Fibroblast of lung (primary cell): Measurements from ENCODE around the gene GRM4. TPM values are rescaled to one million over a fixed set of nuclear protein-coding genes. Genes with fewer than 3 reads are reported as not detected.

Source experiments
- DNase-seq, 2 donors: peaks; one replicate each; pipeline versions ENCODE4 v3.0.0 to v3.0.0-alpha.2; 2010; ENCODE audit warnings: low read depth in 2 of 2
- H2AFZ ChIP-seq: 2 replicates; pipeline ENCODE4 v1.5.1; 2012; ENCODE audit warnings: low read length, control low read depth, inconsistent platforms
- H3K27ac ChIP-seq: 2 replicates; pipeline ENCODE4 v1.5.1; 2011; ENCODE audit warnings: low read length, control low read depth; ENCODE audit not compliant: insufficient read depth
- H3K27me3 ChIP-seq: 2 replicates; pipeline ENCODE4 v1.5.1; 2011; ENCODE audit warnings: mild to moderate bottlenecking, low read length; ENCODE audit not compliant: control insufficient read depth, insufficient read depth
- H3K36me3 ChIP-seq: 2 replicates; pipeline ENCODE4 v1.5.1; 2011; ENCODE audit warnings: low read length; ENCODE audit not compliant: control insufficient read depth, insufficient read depth
- H3K4me1 ChIP-seq: 2 replicates; pipeline ENCODE4 v1.5.1; 2011; ENCODE audit warnings: low read length; ENCODE audit not compliant: control insufficient read depth, insufficient read depth; ENCODE audit errors: extremely low read depth
- H3K4me2 ChIP-seq: 2 replicates; pipeline ENCODE4 v1.5.1; 2011; ENCODE audit warnings: low read length, control low read depth; ENCODE audit not compliant: insufficient read depth; ENCODE audit errors: extremely low read depth
- H3K4me3 ChIP-seq, 4 experiments: fragments of 200-600 bp in 1 of 4; sonication (generic) in 1 of 4; replicated peaks in 1 of 4; 2 replicates each; pipeline ENCODE4 v1.5.1; 2011 to 2016; ENCODE audit warnings: low read length in 4 of 4, low read depth in 3 of 4, mild to moderate bottlenecking in 3 of 4, control low read depth in 2 of 4, inconsistent platforms in 1 of 4, mixed read lengths in 1 of 4; ENCODE audit not compliant: insufficient read depth in 1 of 4; ENCODE audit errors: control extremely low read depth in 1 of 4
- H3K79me2 ChIP-seq: 2 replicates; pipeline ENCODE4 v1.5.1; 2012; ENCODE audit warnings: mild to moderate bottlenecking, low read length, inconsistent platforms; ENCODE audit not compliant: control insufficient read depth, insufficient read depth
- H3K9ac ChIP-seq: 2 replicates; pipeline ENCODE4 v1.5.1; 2011; ENCODE audit warnings: mild to moderate bottlenecking, low read length, control low read depth; ENCODE audit not compliant: insufficient read depth
- H3K9me3 ChIP-seq: 2 replicates; pipeline ENCODE4 v1.5.1; 2012; ENCODE audit warnings: low read depth, low read length; ENCODE audit not compliant: control insufficient read depth, insufficient read depth
- H4K20me1 ChIP-seq: 2 replicates; pipeline ENCODE4 v1.5.1; 2011; ENCODE audit warnings: low read length; ENCODE audit not compliant: control insufficient read depth, insufficient read depth; ENCODE audit errors: extremely low read depth
- EZH2 ChIP-seq: IDR thresholded peaks from 2 replicates; pipeline ENCODE4 v1.5.1; 2012; ENCODE audit warnings: low read length, control low read depth, mild to moderate bottlenecking; ENCODE audit errors: missing control alignments
- polyA plus RNA-seq, 2 donors: library from polyadenylated mRNA; depleted of rRNA in 1 of 2; stranded (reverse) in 1 of 2; unstranded in 1 of 2; fragments of >200 nt; gene quantifications; 2 replicates each; pipeline ENCODE4 v1.2.1, GENCODE V29; 2011 to 2012; ENCODE audit warnings: missing spikeins in 1 of 2
- total RNA-seq: library from RNA; depleted of rRNA; stranded (reverse); fragments of >200 nt; gene quantifications from 2 replicates; pipeline ENCODE4 v1.2.1, GENCODE V29; 2014
- TF ChIP-seq, protein P1 (sequence below), 2 donors: IDR thresholded peaks in 1 of 2; conservative IDR thresholded peaks in 1 of 2; 1 replicate in 1 of 2; 2 replicates in 1 of 2; pipeline ENCODE4 v1.5.1; 2011 to 2012; ENCODE audit warnings: low read length in 2 of 2, control low read depth in 1 of 2, inconsistent platforms in 1 of 2, low read depth in 1 of 2, mild to moderate bottlenecking in 1 of 2

Gene GRM4
- total and polyA plus RNA-seq, 2 donors (not counting 1 experiment from before 2014, with no cell fraction given): under 0.01 TPM; not detected in 1

- Histone ChIP-seq H3K27me3 (no peaks in the 10 kb centered on the region), H3K36me3 (no peaks in the 10 kb centered on the region), H3K79me2 (no peaks in the 10 kb centered on the region), H3K4me2 (no peak overlapping the region), H3K4me1 (no peaks in the 10 kb centered on the region), H4K20me1 (no peaks in the 10 kb centered on the region), H3K9ac (no peak overlapping the region), H3K27ac (no peak overlapping the region), H2AFZ (no peak overlapping the region), H3K9me3 (no peaks in the 10 kb centered on the region), H3K4me3 (no peak overlapping the region)
- TF ChIP-seq EZH2: no peak
- TF ChIP-seq, protein P1, sequence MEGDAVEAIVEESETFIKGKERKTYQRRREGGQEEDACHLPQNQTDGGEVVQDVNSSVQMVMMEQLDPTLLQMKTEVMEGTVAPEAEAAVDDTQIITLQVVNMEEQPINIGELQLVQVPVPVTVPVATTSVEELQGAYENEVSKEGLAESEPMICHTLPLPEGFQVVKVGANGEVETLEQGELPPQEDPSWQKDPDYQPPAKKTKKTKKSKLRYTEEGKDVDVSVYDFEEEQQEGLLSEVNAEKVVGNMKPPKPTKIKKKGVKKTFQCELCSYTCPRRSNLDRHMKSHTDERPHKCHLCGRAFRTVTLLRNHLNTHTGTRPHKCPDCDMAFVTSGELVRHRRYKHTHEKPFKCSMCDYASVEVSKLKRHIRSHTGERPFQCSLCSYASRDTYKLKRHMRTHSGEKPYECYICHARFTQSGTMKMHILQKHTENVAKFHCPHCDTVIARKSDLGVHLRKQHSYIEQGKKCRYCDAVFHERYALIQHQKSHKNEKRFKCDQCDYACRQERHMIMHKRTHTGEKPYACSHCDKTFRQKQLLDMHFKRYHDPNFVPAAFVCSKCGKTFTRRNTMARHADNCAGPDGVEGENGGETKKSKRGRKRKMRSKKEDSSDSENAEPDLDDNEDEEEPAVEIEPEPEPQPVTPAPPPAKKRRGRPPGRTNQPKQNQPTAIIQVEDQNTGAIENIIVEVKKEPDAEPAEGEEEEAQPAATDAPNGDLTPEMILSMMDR (conservative IDR thresholded peaks at IDR 0.05 in 1 of 2, IDR thresholded peaks at IDR 0.05 in 1 of 2; ENCODE audit: low read depth in 1 of 2, low read length in 2 of 2): no peak
- no peak for DNase-seq
Measured at GRCh38 chr6:34115915-34116314, 30.0 kb downstream of the GRM4 start.

GRCh38 chr6:34115403-34115795 is 30.5 kb downstream of the GRM4 start:
- H3K4me2 ChIP-seq: no peak overlapping the region
- no peaks in the 10 kb centered on the region for H4K20me1 ChIP-seq
- no peaks in the 10 kb centered on the region for H3K4me1 ChIP-seq
- no peaks in the 10 kb centered on the region for H3K79me2 ChIP-seq
- no peak overlapping the region for H2AFZ ChIP-seq
- H3K27me3 ChIP-seq: no peaks in the 10 kb centered on the region
- DNase-seq: peak; percentile 5 to 28
- H3K9ac ChIP-seq: no peak overlapping the region
- H3K4me3 ChIP-seq: no peak overlapping the region
- no peaks in the 10 kb centered on the region for H3K36me3 ChIP-seq
- no peak overlapping the region for H3K27ac ChIP-seq
- TF ChIP-seq, protein P1 (conservative IDR thresholded peaks at IDR 0.05 in 1 of 2, IDR thresholded peaks at IDR 0.05 in 1 of 2; ENCODE audit: low read depth in 1 of 2, low read length in 2 of 2): no peak
- TF ChIP-seq EZH2: no peak
- H3K9me3 ChIP-seq: no peaks in the 10 kb centered on the region

- Histone ChIP-seq H3K9me3 (no peaks in the 10 kb centered on the region), H4K20me1 (no peaks in the 10 kb centered on the region), H3K4me3 (no peak overlapping the region), H3K4me2 (no peak overlapping the region), H3K9ac (no peak overlapping the region), H2AFZ (no peak overlapping the region), H3K4me1 (no peaks in the 10 kb centered on the region), H3K27ac (no peak overlapping the region), H3K79me2 (no peaks in the 10 kb centered on the region), H3K27me3 (no peaks in the 10 kb centered on the region), H3K36me3 (no peaks in the 10 kb centered on the region)
- TF ChIP-seq, protein P1 (conservative IDR thresholded peaks at IDR 0.05 in 1 of 2, IDR thresholded peaks at IDR 0.05 in 1 of 2; ENCODE audit: low read depth in 1 of 2, low read length in 2 of 2): no peak
- no peak for TF ChIP-seq EZH2
- DNase-seq: no peak
Measured at GRCh38 chr6:34114695-34115402, 31.0 kb downstream of the GRM4 start.
